Coronary artery (tissue), 2 donors: ENCODE data around the gene SYT6.

Source experiments
- DNase-seq: peaks from one replicate; pipeline ENCODE4 v3.0.0-alpha.2; 2017; ENCODE audit warnings: low spot score
- H3K27ac ChIP-seq, 2 donors: fragments of 200-600 bp; sonication (generic); one replicate each; pipeline ENCODE4 v1.5.1; 2016 to 2019
- H3K4me3 ChIP-seq: fragments of 200-600 bp; sonication (generic); 2 replicates; pipeline ENCODE4 v1.5.1; 2016; ENCODE audit warnings: mild to moderate bottlenecking, moderate library complexity
- TF ChIP-seq, protein P1 (sequence below): fragments of 200-600 bp; sonication (generic); IDR thresholded peaks from one replicate; pipeline ENCODE4 v1.5.1; 2019; ENCODE audit warnings: antibody characterized with exemption

SYT6 gene

DNA sequence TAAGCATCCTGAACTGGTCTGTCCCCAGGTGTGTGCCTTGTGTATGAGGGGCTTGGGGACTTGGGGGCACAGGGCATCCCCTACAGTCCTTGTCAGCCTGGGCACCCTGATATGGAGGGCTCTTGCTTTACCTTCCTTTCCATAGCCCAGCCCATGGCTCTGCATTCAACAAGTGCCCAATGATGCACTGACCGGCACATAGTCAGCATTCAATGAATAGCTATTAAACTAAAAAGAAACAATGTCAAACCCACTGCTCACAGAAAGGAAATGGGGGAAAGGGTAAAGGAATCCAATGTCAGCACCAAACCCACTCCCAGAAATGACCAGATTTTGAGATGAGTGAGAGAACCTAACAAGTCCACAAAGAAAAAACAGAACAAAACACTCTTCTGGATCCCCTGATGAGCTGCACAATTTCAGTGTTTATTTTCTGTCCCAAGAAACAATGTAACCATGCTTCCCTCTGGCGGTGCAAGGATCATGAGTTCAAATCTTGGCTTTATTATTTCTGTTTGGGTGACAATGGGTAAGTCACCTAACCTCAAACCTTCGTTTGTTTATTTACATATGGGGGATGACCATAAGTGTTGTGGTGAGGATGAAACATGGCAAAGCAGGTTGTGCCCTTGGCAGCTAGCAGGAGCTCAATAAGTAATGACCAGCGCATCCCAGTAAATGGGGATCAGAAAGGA is 22.0 kb downstream of the SYT6 start:
- TF ChIP-seq, protein P1, sequence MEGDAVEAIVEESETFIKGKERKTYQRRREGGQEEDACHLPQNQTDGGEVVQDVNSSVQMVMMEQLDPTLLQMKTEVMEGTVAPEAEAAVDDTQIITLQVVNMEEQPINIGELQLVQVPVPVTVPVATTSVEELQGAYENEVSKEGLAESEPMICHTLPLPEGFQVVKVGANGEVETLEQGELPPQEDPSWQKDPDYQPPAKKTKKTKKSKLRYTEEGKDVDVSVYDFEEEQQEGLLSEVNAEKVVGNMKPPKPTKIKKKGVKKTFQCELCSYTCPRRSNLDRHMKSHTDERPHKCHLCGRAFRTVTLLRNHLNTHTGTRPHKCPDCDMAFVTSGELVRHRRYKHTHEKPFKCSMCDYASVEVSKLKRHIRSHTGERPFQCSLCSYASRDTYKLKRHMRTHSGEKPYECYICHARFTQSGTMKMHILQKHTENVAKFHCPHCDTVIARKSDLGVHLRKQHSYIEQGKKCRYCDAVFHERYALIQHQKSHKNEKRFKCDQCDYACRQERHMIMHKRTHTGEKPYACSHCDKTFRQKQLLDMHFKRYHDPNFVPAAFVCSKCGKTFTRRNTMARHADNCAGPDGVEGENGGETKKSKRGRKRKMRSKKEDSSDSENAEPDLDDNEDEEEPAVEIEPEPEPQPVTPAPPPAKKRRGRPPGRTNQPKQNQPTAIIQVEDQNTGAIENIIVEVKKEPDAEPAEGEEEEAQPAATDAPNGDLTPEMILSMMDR = no peak
- Histone ChIP-seq H3K4me3 (no peak overlapping the region), H3K27ac (no peak overlapping the region)
- DNase-seq = no peak

DNA sequence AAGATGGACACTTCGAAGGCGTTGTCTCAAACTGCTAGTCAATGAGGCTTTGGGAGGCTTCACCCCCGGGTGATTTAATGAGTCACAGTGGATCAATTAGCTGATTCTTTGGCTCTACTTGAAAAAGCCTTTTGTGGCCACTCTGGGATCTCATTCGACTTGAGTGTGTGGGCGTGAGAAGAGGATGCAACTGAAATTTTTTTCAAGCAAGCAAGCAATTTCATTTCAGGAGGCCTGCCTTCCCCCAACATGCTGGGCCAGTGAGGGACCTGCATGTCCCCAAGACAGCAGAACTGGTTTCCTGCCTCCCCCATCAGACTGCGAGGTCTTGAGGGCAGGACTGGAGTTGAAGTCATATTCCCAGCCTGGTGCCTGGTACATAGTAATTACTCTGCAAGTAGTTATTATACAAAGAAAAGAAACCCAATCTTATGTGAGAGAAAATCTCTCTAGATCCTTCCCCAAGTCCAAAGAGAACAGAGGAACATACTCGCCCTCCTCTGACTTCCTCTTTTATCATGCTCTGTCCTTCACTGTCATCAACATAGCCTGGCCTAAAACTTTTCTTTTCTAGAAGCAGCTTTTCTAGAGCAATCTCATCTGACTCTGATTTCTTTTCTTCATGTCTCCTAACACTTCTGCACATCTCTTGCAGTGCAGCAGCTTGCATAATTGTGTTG is 22.7 kb downstream of the SYT6 start:
- Histone ChIP-seq H3K27ac (no peak overlapping the region), H3K4me3 (no peak overlapping the region)
- TF ChIP-seq, protein P1 = no peak
- no peak for DNase-seq

DNA sequence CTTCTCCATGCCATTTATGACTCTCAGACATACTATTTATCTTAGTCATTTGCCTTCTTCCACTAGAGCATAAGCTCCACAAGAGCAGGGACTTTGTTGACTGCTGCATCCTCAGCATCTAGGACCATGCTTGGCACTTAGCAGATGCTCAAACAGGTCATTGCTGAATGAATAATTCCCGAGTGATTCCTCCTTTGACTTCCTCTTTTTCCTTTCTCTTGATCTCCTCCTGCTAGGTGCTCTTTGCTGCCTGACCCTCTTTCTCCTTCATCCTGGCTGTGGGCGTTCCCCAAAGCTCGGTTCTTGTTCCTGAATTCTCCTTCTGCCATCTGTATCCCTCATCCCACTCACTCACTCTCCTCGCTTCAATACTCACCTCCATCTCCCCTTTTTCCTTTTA is 23.5 kb downstream of the SYT6 start:
- TF ChIP-seq, protein P1 = no peak
- no peak for DNase-seq
- no peak overlapping the region for H3K4me3 ChIP-seq
- H3K27ac ChIP-seq = no peak overlapping the region

DNA sequence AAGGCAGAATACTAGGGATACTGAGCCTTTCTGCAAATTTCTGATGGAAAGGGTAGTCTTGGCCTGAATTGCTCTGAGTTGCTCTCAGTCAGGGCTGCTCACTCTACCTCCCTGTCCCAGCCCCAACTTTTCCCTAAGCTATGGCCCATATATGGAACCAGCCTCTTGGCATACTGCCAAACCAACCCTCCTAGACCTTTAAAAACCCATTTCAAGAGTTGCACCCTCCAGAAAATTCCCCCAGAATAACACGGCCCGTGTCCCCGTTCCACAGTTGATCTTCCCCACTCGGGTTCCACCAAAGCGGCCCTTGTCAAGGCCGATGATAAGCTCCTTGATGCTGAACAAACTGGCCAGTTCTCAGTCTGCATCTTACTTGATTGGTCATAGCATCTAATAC is 25.4 kb downstream of the SYT6 start:
- TF ChIP-seq, protein P1 = no peak
- DNase-seq = no peak
- no peak overlapping the region for H3K27ac ChIP-seq

DNA sequence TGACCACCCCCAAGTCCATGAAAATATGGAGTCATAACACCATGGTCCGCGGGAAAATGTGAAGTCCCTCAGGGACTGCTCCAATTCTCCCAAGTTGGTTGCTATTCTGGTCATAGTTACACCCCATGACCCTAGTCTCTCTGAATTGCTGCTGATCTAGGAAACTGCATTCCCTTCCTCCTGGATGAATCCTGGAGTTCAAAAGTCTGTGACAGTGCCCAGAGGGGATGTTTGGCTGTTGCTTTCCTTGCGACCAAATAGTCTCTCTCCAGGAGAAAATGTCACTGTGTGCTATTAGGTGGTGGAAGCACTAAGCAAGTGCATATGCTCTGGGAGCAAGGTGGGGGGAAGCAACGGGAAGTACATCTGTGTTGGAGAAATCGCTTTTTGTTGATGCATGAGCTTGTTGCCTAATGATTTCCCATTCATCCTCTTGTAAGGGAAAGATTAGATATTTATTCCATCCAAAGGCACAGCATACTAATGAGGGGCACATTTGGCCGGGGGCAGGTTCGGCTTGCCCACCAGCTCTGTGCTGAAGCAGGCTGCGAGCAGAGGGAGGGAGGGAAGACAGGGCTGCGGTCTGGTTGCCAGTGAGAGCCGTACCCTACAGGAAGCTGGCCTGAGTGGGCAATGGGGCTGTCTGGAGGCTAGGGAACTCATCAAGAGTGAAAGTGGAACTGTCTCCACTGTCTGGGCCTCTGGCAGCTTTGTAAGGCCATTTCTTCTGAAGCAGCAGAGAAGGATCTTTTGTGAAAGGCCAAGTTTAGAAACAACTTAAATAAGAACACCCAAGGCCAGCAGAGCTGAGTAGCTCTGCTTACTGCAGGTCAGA is 27.2 kb downstream of the SYT6 start:
- TF ChIP-seq, protein P1 = no peak
- DNase-seq = no peak
- H3K4me3 ChIP-seq = no peak overlapping the region
- H3K27ac ChIP-seq = peak overlapping the region in 1 of 2 donors; percentile 7

More for the DNA sequence above, 25.4 kb downstream of the SYT6 start:
- no peak overlapping the region for H3K4me3 ChIP-seq

DNA sequence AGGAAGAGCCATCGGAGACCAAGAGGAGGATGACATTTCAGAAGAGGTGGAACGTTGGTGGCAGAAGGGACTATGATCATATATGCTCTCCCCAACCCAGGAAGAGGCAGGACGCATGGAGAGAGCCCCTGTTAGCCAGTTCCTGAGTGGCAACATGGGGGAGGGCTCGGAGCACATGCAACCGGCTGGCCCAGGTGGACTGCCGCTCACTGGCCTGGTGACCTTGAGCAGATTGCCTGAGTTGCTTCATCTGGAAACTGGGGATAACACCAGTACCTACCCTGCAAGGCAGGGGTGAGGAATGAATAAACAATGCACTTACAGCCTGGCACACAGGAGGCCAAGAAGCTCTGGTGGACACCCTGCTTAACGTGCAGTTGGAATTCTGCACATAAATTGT is 29.0 kb downstream of the SYT6 start:
- TF ChIP-seq, protein P1 = no peak
- no peak overlapping the region for H3K27ac ChIP-seq
- no peak overlapping the region for H3K4me3 ChIP-seq
- DNase-seq = no peak
